HG02759 (cell line): ENCODE results near the gene TPRX1.
"Not testable (repeated sequence)": the region's sequence is repeated elsewhere in the genome, so short reads cannot be mapped to it uniquely, and the experiment has no call there.

Source experiments
- ATAC-seq: cut with Tn5 transposase; IDR thresholded peaks from one replicate; pipeline ENCODE4 v1.9.1; 2021; ENCODE audit warnings: mild to moderate bottlenecking, moderate library complexity; ENCODE audit not compliant: unreplicated experiment

TPRX1 gene

GRCh38 chr19:47802521-47803043, 1.8 kb downstream of the TPRX1 start:
- ATAC-seq = no peak

- no peak for ATAC-seq
These were observed 3.1 kb downstream of the TPRX1 start for GRCh38 chr19:47801270-47801669.

DNA sequence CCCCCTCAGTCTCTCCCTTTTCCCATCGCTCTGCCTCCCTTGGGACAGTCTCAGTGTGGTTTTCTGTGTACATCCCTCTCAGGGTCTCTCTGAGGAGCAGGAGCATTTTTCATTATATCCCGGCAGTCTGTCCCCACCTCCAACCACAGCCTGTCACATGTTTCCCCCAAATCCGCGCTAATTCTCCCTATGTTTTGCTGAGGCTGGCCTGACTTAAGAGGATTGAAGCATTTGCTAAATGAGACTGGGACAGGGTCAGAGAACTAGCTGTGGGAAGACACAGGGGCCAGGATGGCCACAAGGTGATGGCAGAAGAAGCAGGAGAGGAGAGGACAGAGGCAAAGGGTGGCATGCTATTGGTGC, 5.5 kb downstream of the TPRX1 start:
- no peak for ATAC-seq

DNA sequence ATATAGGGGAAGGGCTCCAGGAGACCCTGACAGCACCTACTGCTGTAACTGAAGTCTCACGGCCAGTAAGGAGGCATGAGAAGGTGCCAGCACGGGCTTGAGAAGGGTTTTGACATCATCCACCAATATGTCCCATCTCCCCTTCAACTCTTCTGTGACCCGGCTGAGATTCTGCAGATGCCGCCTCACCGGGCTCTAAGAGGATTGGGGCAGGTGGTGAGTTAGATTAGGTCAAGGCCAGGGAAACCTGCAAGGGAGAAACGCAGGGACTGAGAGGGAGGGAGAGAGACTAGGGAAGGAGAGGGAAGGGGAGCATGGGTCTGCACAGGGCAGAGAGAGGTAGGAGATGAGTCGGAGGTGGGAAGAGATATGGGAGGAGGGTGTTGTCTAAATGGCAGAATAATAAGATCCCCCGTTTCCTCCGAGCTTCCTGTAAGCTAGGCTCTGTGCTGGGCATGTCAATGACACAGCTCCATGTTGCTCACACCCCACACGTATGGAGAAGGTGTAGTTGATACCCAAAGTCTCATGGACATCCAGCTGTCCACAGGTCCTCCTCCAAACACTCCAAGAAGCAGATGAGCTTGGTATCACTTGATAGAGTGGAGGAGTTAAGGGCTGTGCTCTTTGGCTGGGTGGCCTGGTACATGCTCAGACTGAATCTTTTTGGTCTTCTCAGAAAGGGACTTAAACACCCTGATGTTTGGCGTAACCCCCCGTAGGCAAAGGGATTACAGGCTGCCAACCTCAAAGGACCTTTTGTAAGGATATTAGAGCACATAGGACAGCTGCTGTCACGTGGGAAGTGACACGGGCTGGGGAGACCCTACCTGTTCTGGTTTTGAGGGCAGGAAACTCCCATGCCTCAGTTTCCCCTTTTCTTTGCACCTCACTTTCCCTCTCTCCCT, 6.1 kb downstream of the TPRX1 start:
- ATAC-seq = no peak

DNA sequence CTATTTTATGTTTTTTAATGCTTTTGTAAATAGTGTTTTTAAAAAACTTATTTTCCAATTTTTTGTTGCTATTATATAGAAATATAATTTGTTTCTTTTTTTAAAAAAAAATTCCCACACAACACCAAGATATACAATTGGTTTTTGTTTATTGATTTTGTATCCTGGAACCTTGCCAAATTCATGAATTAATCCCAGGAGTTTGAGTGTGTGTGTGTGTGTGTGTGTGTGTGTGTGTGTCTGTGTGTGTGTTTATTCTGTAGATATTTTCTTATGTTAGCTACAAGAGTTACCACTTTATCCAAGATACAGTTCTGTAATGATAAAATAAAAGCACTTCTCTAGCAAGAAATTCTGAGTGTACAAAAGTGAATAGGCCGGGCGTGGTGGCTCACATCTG, 7.6 kb downstream of the TPRX1 start:
- ATAC-seq = no peak

DNA sequence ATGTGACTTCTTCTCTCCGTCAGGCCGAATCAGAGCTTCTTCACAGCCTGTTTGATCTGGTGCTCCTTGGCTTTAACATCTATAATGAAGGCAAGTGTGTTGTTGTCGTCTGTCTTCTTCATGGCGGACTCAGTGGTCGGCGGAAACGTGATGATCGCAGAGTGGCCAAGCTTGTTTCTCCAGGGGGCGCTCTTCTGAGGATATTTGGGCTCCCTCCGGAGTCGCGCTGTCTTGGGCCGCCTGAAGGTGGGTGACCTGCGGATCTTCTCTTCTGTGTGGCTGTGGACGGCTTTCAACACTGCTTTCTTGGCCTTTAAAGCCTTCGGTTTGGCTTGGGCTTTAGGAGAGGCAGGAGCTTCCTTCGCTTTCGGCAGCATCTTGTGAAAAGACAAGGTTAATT, 9.8 kb downstream of the TPRX1 start:
- no peak for ATAC-seq

DNA sequence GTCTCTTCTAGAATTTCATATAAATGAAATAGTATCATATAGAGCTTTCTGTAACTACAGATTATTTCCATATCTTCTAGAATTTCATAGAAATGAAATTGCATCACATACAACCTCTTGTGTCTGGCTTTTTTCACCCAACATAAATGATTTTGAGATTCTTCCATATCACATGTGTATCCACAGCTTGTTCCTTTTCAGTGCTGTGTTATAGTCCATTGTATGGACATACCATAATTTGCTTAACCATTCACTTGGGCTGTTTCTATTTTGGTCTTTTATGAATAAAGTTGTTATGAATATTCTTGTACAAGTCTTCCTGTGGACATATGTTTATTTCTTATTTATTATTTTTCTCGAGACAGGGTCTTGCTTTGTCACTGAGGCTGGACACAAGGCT, 11.7 kb downstream of the TPRX1 start:
- no peak for ATAC-seq

DNA sequence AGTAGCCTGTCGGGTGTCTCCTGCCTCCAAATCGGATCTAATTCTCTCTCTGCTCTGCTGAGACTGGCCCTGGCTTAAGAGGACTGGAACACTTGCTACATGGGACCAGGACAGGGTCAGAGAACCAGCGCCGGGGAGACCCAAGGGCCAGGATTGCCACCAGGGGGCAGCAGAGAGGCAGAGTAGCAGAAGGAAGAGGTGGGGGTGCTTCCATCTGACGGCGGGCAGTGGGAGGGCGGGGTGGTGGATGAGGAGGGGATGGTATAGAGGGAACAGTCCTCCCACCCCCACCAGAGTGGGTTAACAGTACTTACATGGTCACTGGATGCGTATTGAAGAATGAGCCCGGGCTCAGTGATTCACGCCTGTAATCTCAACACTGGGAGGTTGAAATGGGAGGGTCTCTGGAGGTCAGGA, 13.9 kb downstream of the TPRX1 start:
- no peak for ATAC-seq

GRCh38 chr19:47789811-47790210, 14.5 kb downstream of the TPRX1 start:
- not testable (repeated sequence) for ATAC-seq

DNA sequence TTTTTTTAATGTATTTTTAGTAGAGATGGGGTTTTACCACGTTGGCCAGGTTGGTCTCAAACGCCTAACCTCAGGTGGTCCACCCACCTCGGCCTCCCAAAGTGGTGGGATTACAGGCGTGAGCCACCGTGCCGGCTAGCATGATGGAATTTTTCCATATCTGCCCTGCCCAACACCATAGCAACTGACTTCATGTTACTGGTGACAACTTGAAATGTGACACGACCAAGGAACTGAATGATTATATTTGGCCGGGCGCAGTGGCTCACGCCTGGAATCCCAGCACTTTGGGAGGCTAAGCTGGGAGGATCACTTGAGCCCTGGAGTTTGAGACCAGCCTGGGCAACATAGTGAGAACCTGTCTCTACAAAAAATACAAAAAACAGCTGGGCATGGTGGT, 17.0 kb downstream of the TPRX1 start:
- not testable (repeated sequence) for ATAC-seq

GRCh38 chr19:47786566-47786965, 17.8 kb downstream of the TPRX1 start:
- ATAC-seq = no peak

DNA sequence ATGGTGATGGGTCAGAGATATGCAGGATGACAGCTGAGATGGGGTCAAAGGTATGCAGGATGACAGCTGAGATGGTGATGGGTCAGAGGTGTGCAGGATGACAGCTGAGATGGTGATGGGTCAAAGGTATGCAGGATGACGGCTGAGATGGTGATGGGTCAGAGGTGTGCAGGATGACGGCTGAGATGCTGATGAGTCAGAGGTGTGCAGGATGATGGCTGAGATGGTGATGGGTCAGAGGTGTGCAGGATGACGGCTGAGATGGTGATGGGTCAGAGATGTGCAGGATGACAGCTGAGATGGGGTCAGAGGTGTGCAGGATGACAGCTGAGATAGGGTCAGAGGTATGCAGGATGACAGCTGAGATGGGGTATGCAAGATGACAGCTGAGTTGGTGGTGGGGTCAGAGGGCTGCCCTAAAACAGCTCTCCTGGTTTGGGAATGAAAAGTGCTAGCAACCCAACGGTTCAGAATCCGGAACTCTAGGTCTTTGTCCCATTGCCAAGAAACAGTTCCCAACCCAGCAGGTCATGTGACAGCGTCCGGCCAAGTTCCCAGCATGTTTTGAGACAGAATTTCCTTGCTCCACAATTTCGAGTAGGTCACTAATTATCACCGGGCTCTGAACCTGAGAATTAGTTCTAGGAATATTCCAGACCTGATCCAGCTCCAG, 22.6 kb downstream of the TPRX1 start:
- no peak for ATAC-seq

- no peak for ATAC-seq
These were observed 24.2 kb downstream of the TPRX1 start for GRCh38 chr19:47780215-47780551.

GRCh38 chr19:47779524-47780214, 24.7 kb downstream of the TPRX1 start:
- no peak for ATAC-seq

DNA sequence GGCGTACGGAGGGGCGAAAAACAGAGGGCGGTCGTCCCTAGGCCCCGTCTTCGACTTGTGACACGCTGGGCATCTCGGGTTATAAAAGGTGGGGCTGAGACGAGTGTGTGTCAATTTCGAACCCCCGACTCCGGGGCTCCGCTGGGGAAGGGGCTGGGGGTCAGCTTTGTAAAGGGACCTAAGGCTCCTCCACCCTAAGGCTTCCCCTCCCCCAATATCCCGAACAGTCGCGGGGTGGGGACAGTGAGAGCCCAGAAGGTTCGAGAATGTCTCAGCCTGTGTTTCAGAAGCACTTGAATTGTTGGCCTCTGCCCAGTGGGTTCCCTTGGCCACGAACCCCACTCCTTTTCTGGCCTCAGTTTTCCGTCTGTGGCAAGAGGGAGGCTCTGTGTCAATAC, 25.4 kb downstream of the TPRX1 start:
- no peak for ATAC-seq

GRCh38 chr19:47778049-47778953, 26.1 kb downstream of the TPRX1 start, which contains the start of gene SELENOW:
SELENOW (plus strand) TSS chr19:47778703; CDS start chr19:47778786, 83 bp downstream.
- ATAC-seq = peak; percentile 78

DNA sequence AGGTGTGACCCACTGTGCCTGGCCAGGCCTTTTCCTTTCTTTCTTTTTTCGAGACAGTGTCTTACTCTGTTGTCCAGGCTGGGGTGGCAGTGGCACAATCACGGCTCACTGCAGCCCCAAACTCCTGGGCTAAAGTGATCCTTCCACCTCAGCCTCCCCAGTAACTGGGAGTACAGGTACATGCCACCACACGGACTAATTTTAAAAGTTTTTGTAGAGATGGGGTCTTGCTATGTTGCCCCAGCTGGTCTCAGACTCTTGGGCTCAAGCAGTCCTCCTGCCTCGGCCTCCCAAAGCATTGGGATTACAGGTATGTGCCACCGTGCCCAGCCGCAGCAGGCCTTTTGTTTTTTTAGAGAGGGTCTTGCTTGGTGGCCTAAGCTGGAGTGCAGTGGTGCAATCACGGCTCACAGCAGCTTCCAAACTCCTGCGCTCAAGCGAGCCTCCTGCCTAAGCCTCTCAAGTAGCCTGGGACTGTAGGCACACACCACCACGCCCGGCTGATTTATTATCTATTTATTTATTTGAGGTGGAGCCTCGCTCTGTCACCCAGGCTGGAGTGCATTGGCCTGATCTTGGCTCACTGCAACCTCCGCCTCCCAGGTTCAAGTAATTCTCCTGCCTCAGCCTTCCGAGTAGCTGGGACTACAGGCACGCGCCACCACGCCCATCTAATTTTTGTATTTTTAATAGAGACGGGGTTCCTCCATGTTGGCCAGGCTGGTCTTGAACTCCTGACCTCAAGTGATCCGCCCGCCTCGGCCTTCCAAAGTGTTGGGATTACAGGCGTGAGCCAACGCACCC, 26.9 kb downstream of the TPRX1 start:
- not testable (repeated sequence) for ATAC-seq

DNA sequence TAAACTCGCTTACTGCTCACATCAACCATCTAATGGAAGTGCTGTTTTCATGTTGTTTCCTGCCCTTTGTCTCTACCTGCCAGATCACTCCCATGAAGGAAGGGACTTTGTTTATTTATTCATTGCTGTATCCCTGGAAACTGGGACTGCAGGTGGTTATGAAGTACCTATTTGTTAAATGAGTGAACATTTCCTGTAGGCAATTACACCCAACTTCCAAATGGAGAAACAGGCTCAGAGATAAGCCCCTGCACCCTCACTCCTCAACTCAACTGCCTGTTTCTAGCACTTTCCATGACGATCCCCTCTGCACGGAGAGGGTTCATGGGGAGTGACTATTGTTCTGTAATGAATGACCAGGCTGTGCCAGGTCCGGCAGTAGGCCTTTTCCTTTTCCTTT, 27.8 kb downstream of the TPRX1 start:
- ATAC-seq = no peak

- not testable (repeated sequence) for ATAC-seq
These were observed 33.1 kb downstream of the TPRX1 start for GRCh38 chr19:47771291-47771690.

- no peak for ATAC-seq
These were observed 34.8 kb downstream of the TPRX1 start for GRCh38 chr19:47769534-47769933.
